Activated CD8-positive, alpha-beta memory T cell treated with anti-CD3 and anti-CD28 coated beads, Interleukin-2, amount 50 U/mL, for 24 hours (primary cell): ENCODE data around the gene SHISA3.

Source experiments
- DNase-seq: peaks from one replicate; pipeline ENCODE4 v3.0.0-alpha.2; 2020; ENCODE audit errors: extremely low read depth

Gene SHISA3

DNA sequence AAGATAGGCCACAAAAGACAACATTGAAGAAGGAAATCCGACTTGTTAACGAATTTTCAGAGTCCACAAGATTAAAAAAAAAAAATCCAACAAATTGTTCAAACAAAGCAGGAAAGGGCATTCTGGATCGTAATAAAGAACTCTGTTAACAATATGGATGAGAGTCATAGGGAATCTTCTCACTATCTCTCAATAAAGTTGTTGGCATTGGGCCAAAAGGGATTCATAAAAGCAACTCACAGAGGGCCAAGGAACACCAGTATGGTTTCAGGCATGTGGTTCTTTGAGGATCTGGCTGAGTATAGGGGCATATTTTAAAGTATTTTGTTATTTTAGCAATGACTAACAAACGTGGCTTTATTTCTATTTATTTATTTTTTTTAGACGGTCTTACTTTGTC lies 49.5 kb downstream of the SHISA3 start:
- no peak for DNase-seq
